HG03342 (cell line): ENCODE results near the gene ARL16.
"Not testable (repeated sequence)": the region's sequence is repeated elsewhere in the genome, so short reads cannot be mapped to it uniquely, and the experiment has no call there.

ENCODE experiments used
- ATAC-seq: cut with Tn5 transposase; IDR thresholded peaks from one replicate; pipeline ENCODE4 v1.9.1; 2021; ENCODE audit warnings: mild to moderate bottlenecking, moderate library complexity; ENCODE audit not compliant: unreplicated experiment

ARL16 gene

GRCh38 chr17:81696218-81696941 lies 12.8 kb upstream of the ARL16 start:
- no peak for ATAC-seq

- no peak for ATAC-seq
Measured at GRCh38 chr17:81695801-81696200, 12.2 kb upstream of the ARL16 start.

DNA sequence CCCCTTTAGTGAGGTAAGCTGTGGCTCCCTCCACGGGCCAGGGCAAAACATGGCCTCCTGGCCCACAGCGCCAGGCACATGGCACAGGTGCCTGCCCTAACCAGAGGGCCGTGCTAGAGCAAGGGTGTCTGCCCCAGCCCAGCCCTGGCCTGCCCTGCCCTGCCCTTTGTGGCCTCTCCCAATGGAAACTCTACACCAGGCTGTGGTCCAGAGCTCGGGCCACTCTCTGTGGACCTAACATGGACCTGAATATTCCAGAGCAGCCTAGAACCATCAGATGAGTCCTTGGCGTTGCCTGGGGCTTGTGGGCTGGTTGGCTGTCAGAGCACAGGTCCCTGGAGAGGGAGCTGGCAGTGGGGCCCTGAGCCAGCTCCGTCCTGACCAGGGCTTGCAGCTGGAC lies 11.6 kb upstream of the ARL16 start:
- ATAC-seq: no peak

DNA sequence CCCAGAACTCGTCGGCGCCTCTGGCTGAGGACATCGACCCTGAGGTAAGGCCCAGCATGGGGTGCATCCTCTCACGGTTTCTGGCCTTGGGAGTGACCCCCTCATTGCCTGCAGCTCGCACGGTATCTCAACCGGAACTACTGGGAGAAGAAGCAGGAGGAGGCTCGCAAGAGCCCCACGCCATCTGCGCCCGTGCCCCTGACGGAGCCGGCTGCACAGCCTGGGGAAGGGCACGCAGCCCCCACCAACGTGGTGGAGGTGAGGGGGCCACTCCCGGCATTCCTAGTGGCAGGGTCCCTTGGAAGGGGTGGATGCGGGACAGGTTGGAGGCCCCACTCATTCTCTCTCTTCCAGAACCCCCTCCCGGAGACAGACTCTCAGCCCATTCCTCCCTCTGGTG lies 11.2 kb upstream of the ARL16 start:
- no peak for ATAC-seq

- no peak for ATAC-seq
Measured at GRCh38 chr17:81693509-81694210, 10.1 kb upstream of the ARL16 start.

DNA sequence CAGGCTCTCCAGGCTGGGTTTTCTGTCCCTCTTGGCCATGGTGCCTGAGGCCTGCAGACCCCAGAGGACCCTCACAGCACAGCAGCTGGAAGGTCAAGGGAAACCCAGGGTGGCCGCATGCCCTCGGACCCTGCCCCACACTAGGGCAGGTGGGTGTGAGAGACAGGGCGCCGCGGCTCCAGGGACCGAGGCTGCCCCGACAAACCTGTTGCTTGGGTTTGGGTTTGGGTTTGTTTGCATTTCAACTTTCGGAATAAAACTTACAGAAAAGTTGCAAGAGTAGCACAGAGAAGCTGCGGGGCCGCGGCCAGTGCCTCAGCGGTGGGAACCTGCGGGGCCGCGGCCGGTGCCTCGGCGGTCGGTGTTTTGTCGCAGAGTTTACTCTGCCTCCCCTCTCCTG lies 8.0 kb upstream of the ARL16 start:
- no peak for ATAC-seq

GRCh38 chr17:81691196-81691595 lies 7.6 kb upstream of the ARL16 start:
- ATAC-seq: no peak

GRCh38 chr17:81690549-81690948 lies 7.0 kb upstream of the ARL16 start:
- no peak for ATAC-seq

- no peak for ATAC-seq
Measured at GRCh38 chr17:81690066-81690465, 6.5 kb upstream of the ARL16 start.

DNA sequence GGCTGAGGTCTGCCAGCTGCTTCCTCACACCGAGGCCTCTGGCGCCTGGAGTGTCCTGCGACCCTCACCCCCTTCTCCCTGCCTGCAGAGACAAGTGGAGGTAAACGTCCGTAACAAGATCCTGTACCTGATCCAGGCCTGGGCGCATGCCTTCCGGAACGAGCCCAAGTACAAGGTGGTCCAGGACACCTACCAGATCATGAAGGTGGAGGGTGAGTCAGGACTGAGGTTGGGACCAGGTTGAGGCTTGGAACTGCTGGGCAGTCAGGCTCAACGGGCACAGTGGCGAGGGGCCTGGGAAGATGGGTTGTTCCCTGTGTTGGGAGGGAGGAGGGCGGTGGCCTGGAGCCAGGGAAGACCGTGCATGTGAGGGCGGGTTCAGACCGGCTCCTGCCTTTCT lies 5.0 kb upstream of the ARL16 start:
- no peak for ATAC-seq

- ATAC-seq: no peak
Measured at GRCh38 chr17:81687770-81688541, 4.4 kb upstream of the ARL16 start.

DNA sequence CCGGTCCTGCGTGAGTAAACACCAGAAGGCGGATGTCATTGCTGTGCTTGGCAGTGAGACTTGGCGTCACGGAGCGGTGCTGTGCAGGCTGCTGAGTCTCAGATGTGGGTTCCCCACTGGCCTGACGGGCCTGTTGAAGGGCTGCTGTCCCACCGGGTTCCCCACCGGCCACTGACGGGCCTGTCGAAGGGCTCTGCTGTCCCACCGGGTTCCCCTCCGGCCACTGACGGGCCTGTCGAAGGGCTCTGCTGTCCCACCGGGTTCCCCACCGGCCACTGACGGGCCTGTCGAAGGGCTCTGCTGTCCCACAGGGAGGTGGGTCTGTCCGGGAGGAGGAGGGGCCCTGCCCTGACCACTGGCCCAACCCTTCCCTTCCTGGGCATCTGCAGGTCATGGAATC lies 3.0 kb upstream of the ARL16 start:
- no peak for ATAC-seq

DNA sequence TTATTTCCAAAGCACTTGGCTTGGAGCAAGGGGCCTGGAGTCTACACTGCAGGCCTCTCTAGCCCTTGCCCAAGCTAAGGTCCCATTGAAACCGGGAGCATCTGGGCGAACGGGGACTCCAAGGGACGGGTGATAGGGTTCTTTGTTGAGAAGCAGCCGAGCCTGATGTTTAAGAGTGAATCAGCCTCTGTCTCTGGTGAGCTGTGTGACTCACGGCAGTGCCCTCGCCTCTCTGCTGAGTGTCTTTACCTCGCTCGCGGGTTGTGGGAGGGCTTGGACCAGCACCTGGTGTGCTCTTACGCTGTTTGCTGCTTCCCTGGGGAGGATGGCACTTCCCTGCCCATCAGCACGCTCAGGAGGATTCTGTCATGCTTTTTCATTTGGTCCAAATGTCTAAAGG lies 1.5 kb upstream of the ARL16 start:
- no peak for ATAC-seq

GRCh38 chr17:81684442-81684911 lies 880 bp upstream of the ARL16 start:
- no peak for ATAC-seq

- no peak for ATAC-seq
Measured at GRCh38 chr17:81683208-81683583, 401 bp downstream of the ARL16 start.

GRCh38 chr17:81682565-81683207 lies 911 bp downstream of the ARL16 start:
- no peak for ATAC-seq

GRCh38 chr17:81681672-81682071 lies 1.9 kb downstream of the ARL16 start:
- ATAC-seq: no peak

GRCh38 chr17:81680150-81680549 lies 3.4 kb downstream of the ARL16 start:
- ATAC-seq: no peak

DNA sequence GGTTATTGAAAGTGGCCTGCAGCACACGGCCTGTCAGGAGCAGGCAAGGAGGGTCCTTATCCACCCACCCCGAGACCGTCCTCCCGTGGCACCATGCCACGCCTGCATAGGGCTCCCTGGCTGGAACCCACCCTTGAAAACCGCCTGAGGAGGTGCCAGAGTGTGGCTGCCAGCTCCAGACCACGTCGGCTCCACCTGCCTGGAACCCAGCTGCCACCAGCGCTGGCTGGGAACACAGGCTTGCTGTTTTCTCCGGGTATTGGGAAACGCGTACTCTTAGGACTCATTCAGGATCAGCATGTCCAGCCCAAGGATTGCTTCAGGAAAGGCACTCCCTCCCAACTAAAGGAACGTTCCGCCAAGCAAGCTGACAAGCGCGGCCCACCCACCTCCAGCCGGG lies 6.7 kb downstream of the ARL16 start:
- no peak for ATAC-seq

DNA sequence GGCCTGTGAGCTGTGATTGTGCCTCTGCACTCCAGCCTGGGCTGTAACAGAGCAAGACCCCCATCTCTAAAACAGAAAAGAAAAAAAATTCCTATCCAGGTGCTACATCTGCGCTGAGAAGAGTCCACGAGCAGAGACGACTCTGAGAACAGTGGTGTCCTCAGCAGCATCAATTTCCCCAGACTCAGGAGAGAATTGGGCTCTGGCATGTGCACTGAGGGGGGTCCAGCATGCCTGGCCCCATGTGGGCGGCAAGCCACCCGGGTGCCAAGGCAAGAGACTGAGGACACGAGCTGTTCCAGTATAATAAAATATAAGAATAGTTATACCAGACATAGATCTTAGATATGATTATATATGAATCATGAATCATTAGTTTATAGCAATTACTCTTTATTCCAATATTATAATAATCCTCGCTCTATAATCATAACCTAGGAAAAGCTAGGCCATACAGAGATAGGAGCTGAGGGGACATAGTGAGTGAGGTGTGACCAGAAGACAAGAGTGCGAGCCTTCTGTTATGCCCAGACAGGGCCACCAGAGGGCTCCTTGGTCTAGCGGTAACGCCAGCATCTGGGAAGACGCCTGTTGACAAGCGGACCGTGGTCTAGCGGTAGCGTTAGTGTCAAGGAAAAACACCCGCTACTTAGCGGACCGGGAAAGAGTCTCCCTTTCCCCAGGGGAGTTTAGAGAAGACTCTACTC lies 7.9 kb downstream of the ARL16 start:
- ATAC-seq: not testable (repeated sequence)
